Breast epithelium (tissue), 4 donors: ENCODE data around the gene CSNK1D. TPM values are rescaled to one million over a fixed set of nuclear protein-coding genes. Genes with fewer than 3 reads are reported as not detected.
A peak's percentile ranks its signal among the peaks of the same experiment; 100 is the strongest.

ENCODE experiments used
- DNase-seq, 2 donors: peaks; one replicate each; pipeline ENCODE4 v3.0.0-alpha.2; 2019; ENCODE audit warnings: low spot score in 2 of 2
- H3K27ac ChIP-seq, 2 donors: fragments of 200-600 bp; sonication (generic) in 1 of 2; one replicate each; pipeline ENCODE4 v1.5.1; 2016 to 2019; ENCODE audit warnings: mild to moderate bottlenecking in 1 of 2
- H3K27me3 ChIP-seq, 2 donors: fragments of 200-600 bp; sonication (generic) in 1 of 2; one replicate each; pipeline versions ENCODE4 v1.5.1 to v1.6.0; 2017 to 2019; ENCODE audit warnings: control low read depth in 1 of 2, mild to moderate bottlenecking in 1 of 2
- H3K36me3 ChIP-seq: fragments of 200-600 bp; one replicate; pipeline ENCODE4 v1.5.1; 2019
- H3K4me1 ChIP-seq, 2 donors: fragments of 200-600 bp; sonication (generic); one replicate each; pipeline ENCODE4 v1.5.1; 2016 to 2019; ENCODE audit warnings: control low read depth in 1 of 2
- H3K4me3 ChIP-seq, 3 donors: fragments of 200-600 bp; sonication (generic); 1 replicate in 2 of 3; 2 replicates in 1 of 3; pipeline ENCODE4 v1.5.1; 2016 to 2019; ENCODE audit warnings: mild to moderate bottlenecking in 3 of 3, moderate library complexity in 2 of 3
- H3K9me3 ChIP-seq, 2 donors: fragments of 200-600 bp; sonication (generic) in 1 of 2; one replicate each; pipeline ENCODE4 v1.5.1; 2016 to 2019; ENCODE audit warnings: control low read depth in 1 of 2
- POLR2A ChIP-seq: fragments of 450-650 bp; IDR thresholded peaks from one replicate; pipeline ENCODE4 v1.6.1; 2016; ENCODE audit warnings: antibody characterized with exemption, mild to moderate bottlenecking, moderate library complexity
- POLR2AphosphoS5 ChIP-seq, 3 donors: sonication (generic); formaldehyde crosslinking; IDR thresholded peaks; one replicate each; pipeline ENCODE4 v1.6.1; 2017; ENCODE audit warnings: antibody characterized with exemption in 3 of 3
- intact Hi-C: fragments of 100-400 bp; cut with DNase I; formaldehyde crosslinking; loops from one replicate; pipeline ENCODE4 v1.15.1; 2023; ENCODE audit warnings: low total_unique reads
- total RNA-seq, 3 donors: library from RNA; depleted of rRNA; stranded (reverse); fragments of >200 nt; gene quantifications; one replicate each; pipeline ENCODE4 v1.1.0, GENCODE V29; 2016
- TF ChIP-seq, protein P1 (sequence below), 3 donors: fragments of 450-650 bp; IDR thresholded peaks; one replicate each; pipeline ENCODE4 v1.5.1; 2016 to 2017; ENCODE audit warnings: antibody characterized with exemption in 3 of 3, mild to moderate bottlenecking in 3 of 3, moderate library complexity in 3 of 3

CSNK1D gene
- total RNA-seq, 3 donors from 2014 or later, result 50.7 to 85.9 (median 75.2) TPM

DNA sequence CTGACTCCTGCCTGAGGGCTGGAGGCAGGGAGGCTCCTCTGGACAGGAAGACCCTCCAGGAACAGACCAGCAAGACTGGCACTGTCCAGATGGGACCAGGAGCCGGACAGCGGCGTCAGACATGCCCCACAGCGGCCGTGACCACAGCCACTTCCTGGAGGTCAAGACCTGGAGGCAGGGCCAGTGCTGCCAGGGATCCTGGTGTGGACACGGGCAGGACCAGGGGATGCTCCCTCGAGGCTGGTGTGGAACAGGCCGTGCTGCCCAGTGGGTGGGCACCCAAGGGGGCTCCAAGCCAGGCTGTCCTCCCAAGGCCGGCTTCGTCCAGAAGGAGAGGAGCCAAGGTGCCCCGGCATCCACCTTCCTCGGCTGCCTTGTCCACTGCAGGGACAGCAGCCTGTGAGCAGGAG is 56.4 kb downstream of the CSNK1D start:
- Histone ChIP-seq H3K9me3 (no peaks in the 10 kb centered on the region), H3K4me1 (peaks cover 10 to 17% of the 10 kb centered on the region in 2 donors), H3K4me3 (no peak overlapping the region), H3K36me3 (no peaks in the 10 kb centered on the region), H3K27ac (peak overlapping the region; percentile 57 to 78), H3K27me3 (no peaks in the 10 kb centered on the region)
- TF ChIP-seq POLR2AphosphoS5 (IDR thresholded peaks at IDR 0.05) (no peak), POLR2A (no peak)
- TF ChIP-seq, protein P1, sequence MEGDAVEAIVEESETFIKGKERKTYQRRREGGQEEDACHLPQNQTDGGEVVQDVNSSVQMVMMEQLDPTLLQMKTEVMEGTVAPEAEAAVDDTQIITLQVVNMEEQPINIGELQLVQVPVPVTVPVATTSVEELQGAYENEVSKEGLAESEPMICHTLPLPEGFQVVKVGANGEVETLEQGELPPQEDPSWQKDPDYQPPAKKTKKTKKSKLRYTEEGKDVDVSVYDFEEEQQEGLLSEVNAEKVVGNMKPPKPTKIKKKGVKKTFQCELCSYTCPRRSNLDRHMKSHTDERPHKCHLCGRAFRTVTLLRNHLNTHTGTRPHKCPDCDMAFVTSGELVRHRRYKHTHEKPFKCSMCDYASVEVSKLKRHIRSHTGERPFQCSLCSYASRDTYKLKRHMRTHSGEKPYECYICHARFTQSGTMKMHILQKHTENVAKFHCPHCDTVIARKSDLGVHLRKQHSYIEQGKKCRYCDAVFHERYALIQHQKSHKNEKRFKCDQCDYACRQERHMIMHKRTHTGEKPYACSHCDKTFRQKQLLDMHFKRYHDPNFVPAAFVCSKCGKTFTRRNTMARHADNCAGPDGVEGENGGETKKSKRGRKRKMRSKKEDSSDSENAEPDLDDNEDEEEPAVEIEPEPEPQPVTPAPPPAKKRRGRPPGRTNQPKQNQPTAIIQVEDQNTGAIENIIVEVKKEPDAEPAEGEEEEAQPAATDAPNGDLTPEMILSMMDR (IDR thresholded peaks at IDR 0.05), result no peak
- DNase-seq, result no peak
- intact Hi-C loops, result no loop called here

DNA sequence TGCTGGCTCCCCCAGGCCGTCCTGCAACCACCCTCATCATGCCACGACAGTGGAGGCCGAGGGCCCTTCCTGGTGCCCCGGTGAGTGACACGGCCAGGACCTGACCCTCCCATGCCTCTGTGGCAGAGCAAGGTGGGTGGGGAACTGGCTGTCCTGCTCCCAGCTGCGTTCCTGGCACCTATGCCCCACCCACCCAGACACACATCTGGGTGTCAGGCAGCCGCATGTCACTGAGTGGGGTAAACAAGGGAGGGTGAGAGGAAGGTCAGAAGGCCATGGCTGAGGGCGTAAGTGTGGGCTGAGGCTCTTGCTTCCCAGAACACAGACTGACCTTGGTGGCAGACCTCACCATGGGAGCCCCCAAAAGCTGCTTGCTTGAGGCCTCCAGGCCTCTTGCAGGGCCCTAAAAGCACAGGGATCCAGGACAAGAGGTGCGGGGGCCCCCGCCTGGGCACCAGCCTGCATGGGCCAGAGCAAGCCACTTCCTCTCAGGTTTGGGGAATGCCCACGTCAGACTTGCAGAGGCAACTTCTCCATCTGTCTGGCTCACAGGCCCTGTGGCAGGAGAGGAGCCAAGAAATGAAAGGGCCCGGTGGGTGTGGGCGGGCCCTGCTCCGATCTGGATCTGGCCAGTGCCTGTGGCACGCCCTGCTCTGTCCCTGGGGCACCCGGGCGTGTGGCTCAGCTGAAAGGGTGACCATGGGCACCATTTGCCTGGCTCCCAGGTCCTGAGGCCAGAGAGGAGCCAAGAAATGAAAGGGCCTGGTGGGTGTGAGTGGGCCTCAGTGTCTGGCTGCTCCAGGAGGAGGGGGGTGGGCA is 57.0 kb downstream of the CSNK1D start:
- Histone ChIP-seq H3K27me3 (no peaks in the 10 kb centered on the region), H3K36me3 (no peaks in the 10 kb centered on the region), H3K4me3 (no peak overlapping the region), H3K27ac (peak overlapping the region; percentile 57 to 78), H3K4me1 (peaks cover 10 to 23% of the 10 kb centered on the region in 2 donors), H3K9me3 (no peaks in the 10 kb centered on the region)
- TF ChIP-seq POLR2A (no peak), POLR2AphosphoS5 (IDR thresholded peaks at IDR 0.05) (no peak)
- TF ChIP-seq, protein P1 (IDR thresholded peaks at IDR 0.05), result no peak
- peak in 1 of 2 donors; percentile 66 for DNase-seq
- intact Hi-C loops, result no loop called here

DNA sequence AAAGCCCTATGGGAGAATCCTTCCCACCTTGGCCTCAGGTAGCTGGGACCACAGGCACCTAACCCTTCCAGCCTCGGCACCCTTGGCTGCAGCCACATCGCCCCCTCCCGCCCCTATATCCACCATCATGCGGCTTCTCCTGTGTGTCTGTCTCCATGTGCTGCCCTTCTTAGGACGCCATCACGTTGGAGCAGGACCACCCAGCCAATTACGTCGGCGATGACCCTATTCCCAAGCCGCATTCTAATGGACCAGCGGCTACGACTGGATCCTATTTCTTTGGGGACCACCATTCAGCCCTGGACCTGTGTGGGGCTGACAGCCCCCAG is 57.6 kb downstream of the CSNK1D start:
- intact Hi-C loops, result no loop called here
- no peaks in the 10 kb centered on the region for H3K36me3 ChIP-seq

DNA sequence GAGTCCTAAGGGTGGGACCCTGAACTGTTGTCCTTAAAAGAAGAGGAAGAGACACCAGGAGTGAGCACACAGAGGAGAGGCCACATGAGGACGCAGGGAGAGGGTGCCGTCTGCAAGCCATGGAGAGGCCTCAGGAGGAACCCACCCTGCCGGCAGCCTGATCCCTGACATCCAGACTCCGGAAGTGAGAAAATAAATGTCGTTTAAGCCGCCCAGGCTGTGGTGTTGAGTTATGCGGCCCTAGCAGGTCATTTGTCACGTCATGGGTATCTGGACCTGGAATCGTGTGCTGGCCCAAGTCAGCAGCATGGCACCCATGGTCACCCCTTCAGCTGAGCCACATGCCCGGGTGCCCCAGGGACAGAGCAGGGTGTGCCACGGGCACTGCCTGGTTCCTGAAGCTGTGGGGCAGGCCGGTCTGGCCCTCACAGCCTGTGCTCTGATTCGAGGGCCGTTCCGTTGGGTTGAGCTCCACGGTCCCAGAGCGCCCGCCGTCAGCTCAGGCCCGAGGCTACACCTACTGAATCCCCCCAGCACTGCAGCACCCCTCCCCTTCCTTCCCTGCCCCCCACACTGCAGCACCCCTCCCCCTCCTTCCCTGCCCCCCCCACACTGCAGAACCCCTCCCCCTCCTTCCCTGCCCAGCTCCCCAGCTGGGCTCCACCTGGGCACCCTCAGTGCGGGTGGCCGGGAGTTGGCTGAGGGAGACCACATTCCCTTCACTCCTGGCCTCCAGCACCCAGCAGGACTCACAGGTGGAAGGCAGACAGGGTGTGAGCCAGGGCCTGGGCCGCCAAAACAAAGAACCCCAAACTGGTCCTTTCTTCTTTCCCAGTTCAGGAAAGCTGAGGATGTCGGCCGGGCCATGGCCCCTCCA is 58.2 kb downstream of the CSNK1D start:
- DNase-seq, result no peak
- Histone ChIP-seq H3K4me3 (no peak overlapping the region), H3K27me3 (no peaks in the 10 kb centered on the region), H3K4me1 (peaks cover 10 to 24% of the 10 kb centered on the region in 2 donors), H3K9me3 (no peaks in the 10 kb centered on the region), H3K27ac (peak overlapping the region; percentile 57 to 78), H3K36me3 (no peaks in the 10 kb centered on the region)
- TF ChIP-seq POLR2A (no peak), POLR2AphosphoS5 (IDR thresholded peaks at IDR 0.05) (no peak)
- intact Hi-C loops, result no loop called here

More for the DNA sequence above, 57.6 kb downstream of the CSNK1D start:
- no peaks in the 10 kb centered on the region for H3K9me3 ChIP-seq
- no peak overlapping the region for H3K4me3 ChIP-seq
- DNase-seq, result no peak
- peak overlapping the region; percentile 57 to 78 for H3K27ac ChIP-seq
- TF ChIP-seq, protein P1 (IDR thresholded peaks at IDR 0.05), result no peak
- H3K4me1 ChIP-seq, result peaks cover 10 to 24% of the 10 kb centered on the region in 2 donors
- H3K27me3 ChIP-seq, result no peaks in the 10 kb centered on the region

DNA sequence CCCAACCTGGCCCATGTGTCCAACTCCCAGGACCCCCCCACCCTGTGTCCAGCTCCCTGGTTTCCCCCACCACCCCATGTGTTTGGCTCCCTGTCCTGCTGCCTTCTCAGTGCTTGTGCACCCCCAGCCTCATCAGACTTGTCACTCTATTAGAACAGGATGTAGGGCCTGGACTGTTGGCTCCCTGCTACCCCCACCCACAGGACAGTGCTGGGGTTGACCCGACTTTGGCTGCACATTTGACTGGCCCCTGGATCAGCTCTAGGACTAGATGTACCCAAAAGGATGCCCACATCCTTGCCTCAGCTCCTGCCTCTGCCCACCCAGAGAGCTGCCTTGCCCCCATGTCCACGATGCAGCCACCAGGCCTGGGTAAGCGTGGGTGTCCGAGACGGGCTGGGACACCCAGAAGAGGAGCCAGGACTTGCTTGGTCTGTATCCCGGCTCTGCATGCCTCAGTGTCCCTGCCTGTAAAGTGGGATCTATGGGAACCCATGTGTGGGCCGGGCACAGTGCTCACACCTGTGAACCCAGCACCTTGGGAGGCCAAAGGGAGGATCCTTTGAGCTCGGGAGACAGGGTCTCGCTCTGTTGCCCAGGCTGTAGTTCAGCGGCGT is 59.4 kb downstream of the CSNK1D start:
- no peaks in the 10 kb centered on the region for H3K9me3 ChIP-seq
- no peaks in the 10 kb centered on the region for H3K36me3 ChIP-seq
- TF ChIP-seq, protein P1 (IDR thresholded peaks at IDR 0.05), result no peak
- TF ChIP-seq POLR2A (no peak), POLR2AphosphoS5 (IDR thresholded peaks at IDR 0.05) (no peak)
- H3K27ac ChIP-seq, result no peak overlapping the region
- H3K27me3 ChIP-seq, result no peaks in the 10 kb centered on the region
- intact Hi-C loops, result no loop called here
- DNase-seq, result no peak
- H3K4me3 ChIP-seq, result no peak overlapping the region
- H3K4me1 ChIP-seq, result peaks cover 10 to 24% of the 10 kb centered on the region in 2 donors
